Liver (tissue), 9 donors: ENCODE measurements around the gene CD180. TPM values are rescaled to one million over a fixed set of nuclear protein-coding genes. Genes with fewer than 3 reads are reported as not detected.

Experiments used
- DNase-seq: peaks from one replicate; pipeline ENCODE4 v3.0.0-alpha.2; 2017; ENCODE audit warnings: low spot score
- H3K27ac ChIP-seq, 2 donors: one replicate each; pipeline ENCODE4 v1.7.0; 2013; ENCODE audit warnings: inconsistent platforms in 2 of 2, low read length in 2 of 2, control low read depth in 1 of 2, low read depth in 1 of 2, mild to moderate bottlenecking in 1 of 2
- H3K27me3 ChIP-seq, 4 donors: one replicate each; pipeline versions ENCODE4 v1.6.1 to v1.7.0; 2013; ENCODE audit warnings: low read length in 3 of 4, inconsistent platforms in 1 of 4, mild to moderate bottlenecking in 1 of 4, moderate library complexity in 1 of 4; ENCODE audit not compliant: control insufficient read depth in 4 of 4, insufficient read depth in 4 of 4
- H3K36me3 ChIP-seq, 4 donors: one replicate each; pipeline versions ENCODE4 v1.6.1 to v1.7.0; 2013; ENCODE audit warnings: low read length in 3 of 4, mild to moderate bottlenecking in 3 of 4, low read depth in 1 of 4, moderate library complexity in 1 of 4; ENCODE audit not compliant: control insufficient read depth in 4 of 4, insufficient read depth in 3 of 4
- H3K4me1 ChIP-seq, 4 donors: one replicate each; pipeline versions ENCODE4 v1.6.1 to v1.7.0; 2013; ENCODE audit warnings: low read length in 3 of 4, mild to moderate bottlenecking in 3 of 4, moderate library complexity in 1 of 4; ENCODE audit not compliant: control insufficient read depth in 4 of 4, insufficient read depth in 4 of 4
- H3K4me3 ChIP-seq, 3 donors: one replicate each; pipeline versions ENCODE4 v1.6.1 to v1.7.0; 2013; ENCODE audit warnings: low read length in 3 of 3, control low read depth in 1 of 3, low read depth in 1 of 3, mild to moderate bottlenecking in 1 of 3
- H3K9ac ChIP-seq, 2 donors: one replicate each; pipeline ENCODE4 v1.7.0; 2013; ENCODE audit warnings: low read length in 2 of 2, mild to moderate bottlenecking in 2 of 2, moderate library complexity in 2 of 2, control low read depth in 1 of 2, low read depth in 1 of 2
- H3K9me3 ChIP-seq, 4 donors: one replicate each; pipeline versions ENCODE4 v1.6.1 to v1.7.0; 2013; ENCODE audit warnings: low read length in 3 of 4; ENCODE audit not compliant: control insufficient read depth in 4 of 4
- ATF3 ChIP-seq: IDR thresholded peaks from 2 replicates; pipeline ENCODE4 v1.6.1; 2016; ENCODE audit warnings: antibody characterized with exemption
- FOXA2 ChIP-seq: IDR thresholded peaks from 2 replicates; pipeline ENCODE4 v1.6.1; 2016; ENCODE audit warnings: antibody characterized with exemption
- GABPA ChIP-seq, 2 donors: IDR thresholded peaks in 1 of 2; conservative IDR thresholded peaks in 1 of 2; 2 replicates each; pipeline ENCODE4 v1.6.1; 2016; ENCODE audit warnings: antibody characterized with exemption in 2 of 2, mild to moderate bottlenecking in 1 of 2, moderate library complexity in 1 of 2
- HNF4G ChIP-seq: IDR thresholded peaks from 2 replicates; pipeline ENCODE4 v1.6.1; 2016; ENCODE audit warnings: antibody characterized with exemption
- JUND ChIP-seq, 2 donors: IDR thresholded peaks; 2 replicates each; pipeline ENCODE4 v1.6.1; 2016; ENCODE audit warnings: antibody characterized with exemption in 2 of 2
- NR2F2 ChIP-seq: IDR thresholded peaks from 2 replicates; pipeline ENCODE4 v1.6.1; 2016; ENCODE audit warnings: antibody characterized with exemption
- RAD21 ChIP-seq, 2 donors: IDR thresholded peaks; 2 replicates each; pipeline ENCODE4 v1.6.1; 2016; ENCODE audit warnings: antibody characterized with exemption in 2 of 2, mild to moderate bottlenecking in 2 of 2
- REST ChIP-seq: IDR thresholded peaks from 2 replicates; pipeline ENCODE4 v1.6.1; 2016; ENCODE audit warnings: antibody characterized with exemption, mild to moderate bottlenecking
- RXRA ChIP-seq, 2 donors: IDR thresholded peaks; 2 replicates each; pipeline ENCODE4 v1.6.1; 2017 to 2018; ENCODE audit warnings: antibody characterized with exemption in 2 of 2, mild to moderate bottlenecking in 1 of 2
- SP1 ChIP-seq: IDR thresholded peaks from 2 replicates; pipeline ENCODE4 v1.6.1; 2018; ENCODE audit warnings: antibody characterized with exemption, mild to moderate bottlenecking
- YY1 ChIP-seq: IDR thresholded peaks from 2 replicates; pipeline ENCODE4 v1.6.1; 2016; ENCODE audit warnings: antibody characterized with exemption, mild to moderate bottlenecking
- ZBTB33 ChIP-seq: IDR thresholded peaks from 2 replicates; pipeline ENCODE4 v1.6.1; 2016; ENCODE audit warnings: antibody characterized with exemption
- WGBS: extraction: QIAGEN DNeasy Blood & Tissue Kit; methylation state at CpG from one replicate; pipeline ENCODE4 v1.1.7; 2013; 5-methylcytosine and 5-hydroxymethylcytosine counted together
- polyA plus RNA-seq, 2 donors: library from polyadenylated mRNA; stranded (reverse) in 1 of 2; unstranded in 1 of 2; fragments of 200-250 nt in 1 of 2; fragments of >200 nt in 1 of 2; fragmentation: Nextera tagmentation in 1 of 2; extraction: Ambion mirVana in 1 of 2; gene quantifications; one replicate each; pipeline versions ENCODE4 v1.2.1 to v1.2.3, GENCODE V29; 2013 to 2015
- total RNA-seq, 2 donors: library from RNA; depleted of rRNA; stranded (reverse); fragments of >200 nt; gene quantifications; one replicate each; pipeline ENCODE4 v1.2.3, GENCODE V29; 2014
- TF ChIP-seq, protein P1 (sequence below): fragments of 150-350 bp; IDR thresholded peaks from 2 replicates; pipeline ENCODE4 v1.5.1; 2017; ENCODE audit warnings: improper control_type of control experiment, low read depth, low read length; ENCODE audit not compliant: missing input control
- TF ChIP-seq, protein P2 (sequence below): IDR thresholded peaks from 2 replicates; pipeline ENCODE4 v1.6.1; 2016; ENCODE audit warnings: antibody characterized with exemption
- donor health status: healthy.
- donor health status: healthy.
- donor health status: healthy.
- donor health status: healthy.
- donor health status: healthy.

CD180 gene
- total RNA-seq (1 to 10 TPM in 1 of 2 donors, under 1 TPM in 1; 0.75 to 3.7 TPM), polyA plus RNA-seq (under 1 TPM; 0.33 to 0.81 TPM)

GRCh38 chr5:67196537-67197059 lies at the start of gene CD180:
TSS of gene CD180 (minus strand) at chr5:67196799. CDS start at chr5:67196641, 158 bp downstream.
- no peak within 1 kb of the TSS for H3K4me3 ChIP-seq
- no peaks in the 10 kb centered on the region for H3K4me1 ChIP-seq
- no peaks in the 10 kb centered on the region for H3K27me3 ChIP-seq
- no peak for DNase-seq
- H3K9me3 ChIP-seq: no peaks in the 10 kb centered on the region
- no peak within 1 kb of the TSS for H3K9ac ChIP-seq
- no peaks in the 10 kb centered on the region for H3K36me3 ChIP-seq
- WGBS: 77% methylated on average over 5 of the region's 5 CpGs
- no peak within 1 kb of the TSS for H3K27ac ChIP-seq
- TF ChIP-seq YY1: no peak

GRCh38 chr5:67246108-67246507 lies 49.5 kb upstream of the CD180 start:
- no peak for DNase-seq

DNA sequence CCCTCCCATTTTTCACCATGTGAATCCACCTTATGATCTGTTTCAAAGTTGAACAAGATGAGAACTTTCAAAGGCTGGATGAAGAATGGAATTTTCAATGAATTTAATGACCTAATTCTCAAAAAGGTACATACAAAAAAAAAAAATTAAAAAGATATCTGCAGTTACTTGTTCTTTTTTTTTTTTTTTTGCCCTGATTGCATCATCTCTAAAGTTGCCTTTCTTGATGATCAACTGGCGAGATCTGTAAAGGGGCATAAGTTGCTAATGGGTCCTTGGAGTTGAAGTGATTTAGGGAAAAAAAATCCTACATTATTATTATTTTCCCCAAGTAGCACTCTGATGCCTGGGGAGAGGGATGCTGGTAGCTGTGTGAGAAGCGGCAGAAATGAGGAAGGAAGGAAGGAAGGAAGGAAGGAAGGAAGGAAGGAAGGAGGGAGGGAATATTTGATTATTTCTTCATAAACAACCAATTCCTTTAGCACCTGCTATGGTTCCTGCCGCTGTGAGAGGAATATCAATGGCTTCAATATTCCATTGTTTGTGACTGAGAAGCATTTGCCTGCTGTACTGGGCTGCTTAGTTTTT lies 48.8 kb upstream of the CD180 start:
- no peak for TF ChIP-seq JUND (IDR thresholded peaks at IDR 0.05)
- TF ChIP-seq NR2F2: no peak
- TF ChIP-seq HNF4G: no peak
- 77% methylated on average over 3 of the region's 3 CpGs for WGBS
- DNase-seq: no peak
- Histone ChIP-seq H3K4me3 (no peak overlapping the region), H3K27me3 (no peaks in the 10 kb centered on the region), H3K9ac (no peak overlapping the region), H3K9me3 (no peaks in the 10 kb centered on the region), H3K36me3 (no peaks in the 10 kb centered on the region), H3K27ac (no peak overlapping the region), H3K4me1 (peaks cover 0 to 18% (median 6%) of the 10 kb centered on the region in 4 donors)

More at GRCh38 chr5:67246108-67246507, 49.5 kb upstream of the CD180 start:
- Histone ChIP-seq H3K27ac (peak overlapping the region in 1 of 2 donors; percentile 27), H3K9ac (peak overlapping the region in 1 of 2 donors; percentile 13), H3K36me3 (no peaks in the 10 kb centered on the region), H3K4me1 (peaks cover 0 to 18% (median 6%) of the 10 kb centered on the region in 4 donors), H3K27me3 (no peaks in the 10 kb centered on the region), H3K4me3 (no peak overlapping the region), H3K9me3 (no peaks in the 10 kb centered on the region)
- 2% methylated on average over 2 of the region's 2 CpGs for WGBS
- TF ChIP-seq RXRA (IDR thresholded peaks at IDR 0.05): no peak
- peak; percentile 97 to 98 for TF ChIP-seq RAD21 (IDR thresholded peaks at IDR 0.05)
- TF ChIP-seq, protein P1, sequence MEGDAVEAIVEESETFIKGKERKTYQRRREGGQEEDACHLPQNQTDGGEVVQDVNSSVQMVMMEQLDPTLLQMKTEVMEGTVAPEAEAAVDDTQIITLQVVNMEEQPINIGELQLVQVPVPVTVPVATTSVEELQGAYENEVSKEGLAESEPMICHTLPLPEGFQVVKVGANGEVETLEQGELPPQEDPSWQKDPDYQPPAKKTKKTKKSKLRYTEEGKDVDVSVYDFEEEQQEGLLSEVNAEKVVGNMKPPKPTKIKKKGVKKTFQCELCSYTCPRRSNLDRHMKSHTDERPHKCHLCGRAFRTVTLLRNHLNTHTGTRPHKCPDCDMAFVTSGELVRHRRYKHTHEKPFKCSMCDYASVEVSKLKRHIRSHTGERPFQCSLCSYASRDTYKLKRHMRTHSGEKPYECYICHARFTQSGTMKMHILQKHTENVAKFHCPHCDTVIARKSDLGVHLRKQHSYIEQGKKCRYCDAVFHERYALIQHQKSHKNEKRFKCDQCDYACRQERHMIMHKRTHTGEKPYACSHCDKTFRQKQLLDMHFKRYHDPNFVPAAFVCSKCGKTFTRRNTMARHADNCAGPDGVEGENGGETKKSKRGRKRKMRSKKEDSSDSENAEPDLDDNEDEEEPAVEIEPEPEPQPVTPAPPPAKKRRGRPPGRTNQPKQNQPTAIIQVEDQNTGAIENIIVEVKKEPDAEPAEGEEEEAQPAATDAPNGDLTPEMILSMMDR: peak; percentile 63

- H3K27ac ChIP-seq: no peak overlapping the region
- WGBS: 84% methylated on average over 3 of the region's 3 CpGs
- DNase-seq: no peak
- TF ChIP-seq, protein P2, sequence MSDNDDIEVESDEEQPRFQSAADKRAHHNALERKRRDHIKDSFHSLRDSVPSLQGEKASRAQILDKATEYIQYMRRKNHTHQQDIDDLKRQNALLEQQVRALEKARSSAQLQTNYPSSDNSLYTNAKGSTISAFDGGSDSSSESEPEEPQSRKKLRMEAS: no peak
- TF ChIP-seq ATF3 (no peak), YY1 (no peak), JUND (IDR thresholded peaks at IDR 0.05) (no peak), NR2F2 (peak; percentile 80), FOXA2 (no peak), HNF4G (no peak), GABPA (IDR thresholded peaks at IDR 0.05 in 1 of 2, conservative IDR thresholded peaks at IDR 0.05 in 1 of 2) (no peak), REST (no peak), RAD21 (IDR thresholded peaks at IDR 0.05) (peak; percentile 18 to 47), RXRA (IDR thresholded peaks at IDR 0.05) (peak in 1 of 2 donors; percentile 40), ZBTB33 (no peak), SP1 (peak; percentile 28)
These were observed 47.8 kb upstream of the CD180 start for GRCh38 chr5:67244345-67244793.

More at GRCh38 chr5:67244345-67244793, 47.8 kb upstream of the CD180 start:
- H3K36me3 ChIP-seq: no peaks in the 10 kb centered on the region
- H3K9me3 ChIP-seq: no peaks in the 10 kb centered on the region
- H3K4me1 ChIP-seq: peaks cover 0 to 18% (median 6%) of the 10 kb centered on the region in 4 donors
- no peak overlapping the region for H3K4me3 ChIP-seq
- H3K9ac ChIP-seq: no peak overlapping the region
- no peaks in the 10 kb centered on the region for H3K27me3 ChIP-seq
